HepG2 (cell line): ENCODE data around the gene PRKG1. TPM values are rescaled to one million over a fixed set of nuclear protein-coding genes. Genes with fewer than 3 reads are reported as not detected.

Experiments used
- ATAC-seq: fragments of 200-7000 bp; cut with Tn5 transposase; 3 replicates; pipeline ENCODE4 v1.9.1; 2020; ENCODE audit warnings: mild to moderate bottlenecking, moderate library complexity
- BruUV-seq: library from RNA; stranded (reverse); fragments of 400-500 nt; replicated peaks from 2 replicates; lab custom pipeline; 2021; lab: Mats Ljungman, UMichigan
- CTCF ChIA-PET: fragments of 300-600 bp; formaldehyde crosslinking; extraction: SDS; loops from one replicate; lab custom pipeline; 2021; ENCODE audit warnings: low total read pairs, inconsistent platforms, low intra/inter-chr PET ratio; lab: Yijun Ruan, JAX
- POLR2A ChIA-PET: fragments of 350-600 bp; sonication (Branson Sonifier 250); formaldehyde crosslinking; loops from one replicate; lab custom pipeline; 2020; ENCODE audit warnings: antibody characterized with exemption, inconsistent platforms; lab: Yijun Ruan, JAX
- DNase-seq: peaks from one replicate; pipeline ENCODE4 v3.0.0-alpha.2; 2015; ENCODE audit warnings: low spot score
- FAIRE-seq: peaks from 3 replicates; lab custom pipeline; 2011; peaks lifted over from hg19 to GRCh38; lab: Jason Lieb, UNC
- H2AFZ ChIP-seq: one replicate; pipeline ENCODE4 v1.6.1; 2011; ENCODE audit warnings: low read length, inconsistent platforms
- H3K27ac ChIP-seq: fragments of 300-600 bp; 3 replicates; pipeline ENCODE4 v1.8.0; 2011; ENCODE audit warnings: mixed run types, mild to moderate bottlenecking, mixed read lengths, low read length, inconsistent platforms; ENCODE audit not compliant: insufficient read depth; ENCODE audit errors: extremely low read length
- H3K27me3 ChIP-seq, 2 experiments: fragments of 200-600 bp in 1 of 2; 2 replicates in 1 of 2; 3 replicates in 1 of 2; pipeline versions ENCODE4 v1.6.0 to v1.8.0; 2011; ENCODE audit warnings: low read length in 2 of 2, mild to moderate bottlenecking in 2 of 2, moderate library complexity in 2 of 2, inconsistent platforms in 1 of 2; ENCODE audit not compliant: insufficient read depth in 2 of 2, control insufficient read depth in 1 of 2
- H3K36me3 ChIP-seq, 2 experiments: fragments of 200-600 bp in 1 of 2; replicated peaks in 1 of 2; 2 replicates in 1 of 2; 3 replicates in 1 of 2; pipeline versions ENCODE4 v1.5.1 to v1.8.0; 2011; ENCODE audit warnings: low read length in 2 of 2, inconsistent platforms in 1 of 2; ENCODE audit not compliant: insufficient read depth in 2 of 2, control insufficient read depth in 1 of 2
- H3K4me1 ChIP-seq: 2 replicates; pipeline ENCODE4 v1.5.1; 2012; ENCODE audit warnings: low read length, inconsistent platforms; ENCODE audit not compliant: insufficient read depth
- H3K4me2 ChIP-seq: 2 replicates; pipeline ENCODE4 v1.6.0; 2011; ENCODE audit warnings: low read depth, low read length, inconsistent platforms
- H3K4me3 ChIP-seq, 3 experiments: fragments of 200-600 bp in 1 of 3; sonication (generic), shearing (Covaris generic) in 1 of 3; replicated peaks in 1 of 3; 2 replicates each; pipeline ENCODE4 v1.5.1; 2011 to 2016; ENCODE audit warnings: low read length in 3 of 3, inconsistent platforms in 2 of 3, low read depth in 2 of 3, mild to moderate bottlenecking in 2 of 3, control low read depth in 1 of 3, mixed read lengths in 1 of 3; ENCODE audit not compliant: insufficient read depth in 1 of 3
- H3K79me2 ChIP-seq: one replicate; pipeline ENCODE4 v1.6.1; 2011; ENCODE audit warnings: low read length, inconsistent platforms; ENCODE audit not compliant: insufficient read depth
- H3K9ac ChIP-seq: 2 replicates; pipeline ENCODE4 v1.6.0; 2011; ENCODE audit warnings: mild to moderate bottlenecking, low read depth, low read length, inconsistent platforms; ENCODE audit not compliant: insufficient read depth
- H3K9me3 ChIP-seq: 2 replicates; pipeline ENCODE4 v1.5.1; 2012; ENCODE audit warnings: mild to moderate bottlenecking, low read length
- H4K20me1 ChIP-seq: 2 replicates; pipeline ENCODE4 v1.6.0; 2011; ENCODE audit warnings: inconsistent platforms, mild to moderate bottlenecking, low read length, moderate library complexity; ENCODE audit not compliant: insufficient read depth
- ZNF331 ChIP-seq: sonication (generic); formaldehyde crosslinking; IDR thresholded peaks from 2 replicates; pipeline ENCODE4 v1.4.0; 2020; ENCODE audit warnings: missing genetic modification reagents
- ZNF34 ChIP-seq: sonication (generic); formaldehyde crosslinking; IDR thresholded peaks from 2 replicates; pipeline ENCODE4 v1.4.0; 2020; ENCODE audit warnings: mild to moderate bottlenecking, missing genetic modification reagents, borderline replicate concordance
- ZNF431 ChIP-seq: sonication (generic); formaldehyde crosslinking; IDR thresholded peaks from 2 replicates; pipeline ENCODE4 v1.9.0; 2022; ENCODE audit warnings: missing genetic modification reagents, low read depth, mild to moderate bottlenecking, borderline replicate concordance
- ZSCAN9 ChIP-seq: IDR thresholded peaks from 2 replicates; pipeline ENCODE4 v1.6.1; 2016; ENCODE audit warnings: borderline replicate concordance
- WGBS: methylation state at CpG from one replicate; pipeline ENCODE4 v1.1.6; 2017; ENCODE audit warnings: low lambda C conversion rate; 5-methylcytosine and 5-hydroxymethylcytosine counted together
- in situ Hi-C: cut with HindIII; loops from 2 replicates; pipeline ENCODE4 v1.10.0; 2017; ENCODE audit warnings: low pct_unique_long_range_greater_than_20kb; ENCODE audit not compliant: extremely low pct_ligation_motif_present
- intact Hi-C: fragments of 100-400 bp; cut with micrococcal nuclease; formaldehyde crosslinking; loops from one replicate; pipeline ENCODE4 v1.10.0; 2022; ENCODE audit not compliant: unreplicated experiment
- polyA plus RNA-seq, 8 experiments: library from polyadenylated mRNA; depleted of rRNA in 3 of 8; stranded (reverse) in 7 of 8; unstranded in 1 of 8; fragments of >200 nt; fragmentation: Illumina TruSeq in 4 of 8; extraction: Trizol in 4 of 8; gene quantifications; 2 replicates each; pipeline versions ENCODE4 v1.2.1 to v1.2.3, GENCODE V29; 2011 to 2016; ENCODE audit warnings: low read depth in 4 of 8, missing spikeins in 1 of 8, mixed read lengths in 1 of 8; ENCODE audit not compliant: insufficient read depth in 1 of 8
- total RNA-seq, 5 experiments: library from RNA; depleted of rRNA; stranded (reverse); fragments of >200 nt; fragmentation: Illumina TruSeq; extraction: Trizol; gene quantifications; 2 replicates each; pipeline ENCODE4 v1.2.3, GENCODE V29; 2016; ENCODE audit warnings: low read depth in 1 of 5
- TF ChIP-seq, protein P1 (sequence below), 2 experiments: sonication (generic) in 1 of 2; formaldehyde crosslinking in 1 of 2; IDR thresholded peaks; 2 replicates each; pipeline versions ENCODE4 v1.6.1 to v1.9.0; 2014 to 2022; ENCODE audit warnings: antibody characterized with exemption in 1 of 2, borderline replicate concordance in 1 of 2, inconsistent platforms in 1 of 2, low read depth in 1 of 2, missing genetic modification reagents in 1 of 2
- TF ChIP-seq, protein P2 (sequence below): sonication (generic); formaldehyde crosslinking; IDR thresholded peaks from 2 replicates; pipeline ENCODE4 v1.4.0; 2020; ENCODE audit warnings: missing genetic modification reagents

PRKG1 gene
- total and polyA plus RNA-seq, 2 of the 13 experiments (the other 11 are each of a cell fraction or from before 2014, with no cell fraction given) = 0.01 TPM; not detected in 1

DNA sequence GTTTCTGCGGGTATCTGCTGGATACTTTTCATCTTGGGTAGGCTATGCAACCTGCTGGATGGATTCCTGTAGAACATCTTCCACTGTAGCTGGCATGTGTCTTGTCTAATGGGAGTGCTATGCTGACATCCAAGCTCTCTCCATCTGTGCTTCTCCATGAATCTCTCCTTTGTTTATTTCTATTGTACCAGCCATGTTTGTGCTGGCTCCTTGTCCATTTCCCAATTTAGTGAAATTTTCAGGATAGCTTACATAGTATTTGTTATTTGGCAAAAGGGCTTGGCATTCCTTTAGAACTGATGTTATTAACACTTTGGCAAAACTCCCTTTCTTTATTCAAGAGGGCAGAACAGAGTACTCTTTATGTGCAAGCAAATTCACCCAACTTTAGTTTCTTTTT is 427.1 kb downstream of the PRKG1 start:
- H3K9me3 ChIP-seq = no peaks in the 10 kb centered on the region
- TF ChIP-seq ZNF34 (no peak), ZSCAN9 (CRISPR knock-in tag) (no peak), ZNF331 (no peak), ZNF431 (CRISPR knock-in tag) (no peak)
- TF ChIP-seq, protein P1, sequence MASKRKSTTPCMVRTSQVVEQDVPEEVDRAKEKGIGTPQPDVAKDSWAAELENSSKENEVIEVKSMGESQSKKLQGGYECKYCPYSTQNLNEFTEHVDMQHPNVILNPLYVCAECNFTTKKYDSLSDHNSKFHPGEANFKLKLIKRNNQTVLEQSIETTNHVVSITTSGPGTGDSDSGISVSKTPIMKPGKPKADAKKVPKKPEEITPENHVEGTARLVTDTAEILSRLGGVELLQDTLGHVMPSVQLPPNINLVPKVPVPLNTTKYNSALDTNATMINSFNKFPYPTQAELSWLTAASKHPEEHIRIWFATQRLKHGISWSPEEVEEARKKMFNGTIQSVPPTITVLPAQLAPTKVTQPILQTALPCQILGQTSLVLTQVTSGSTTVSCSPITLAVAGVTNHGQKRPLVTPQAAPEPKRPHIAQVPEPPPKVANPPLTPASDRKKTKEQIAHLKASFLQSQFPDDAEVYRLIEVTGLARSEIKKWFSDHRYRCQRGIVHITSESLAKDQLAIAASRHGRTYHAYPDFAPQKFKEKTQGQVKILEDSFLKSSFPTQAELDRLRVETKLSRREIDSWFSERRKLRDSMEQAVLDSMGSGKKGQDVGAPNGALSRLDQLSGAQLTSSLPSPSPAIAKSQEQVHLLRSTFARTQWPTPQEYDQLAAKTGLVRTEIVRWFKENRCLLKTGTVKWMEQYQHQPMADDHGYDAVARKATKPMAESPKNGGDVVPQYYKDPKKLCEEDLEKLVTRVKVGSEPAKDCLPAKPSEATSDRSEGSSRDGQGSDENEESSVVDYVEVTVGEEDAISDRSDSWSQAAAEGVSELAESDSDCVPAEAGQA (IDR thresholded peaks at IDR 0.05; ENCODE audit: low read depth) = no peak
- TF ChIP-seq, protein P1 (CRISPR knock-in tag; IDR thresholded peaks at IDR 0.05; ENCODE audit: borderline replicate concordance) = no peak
- TF ChIP-seq, protein P2, sequence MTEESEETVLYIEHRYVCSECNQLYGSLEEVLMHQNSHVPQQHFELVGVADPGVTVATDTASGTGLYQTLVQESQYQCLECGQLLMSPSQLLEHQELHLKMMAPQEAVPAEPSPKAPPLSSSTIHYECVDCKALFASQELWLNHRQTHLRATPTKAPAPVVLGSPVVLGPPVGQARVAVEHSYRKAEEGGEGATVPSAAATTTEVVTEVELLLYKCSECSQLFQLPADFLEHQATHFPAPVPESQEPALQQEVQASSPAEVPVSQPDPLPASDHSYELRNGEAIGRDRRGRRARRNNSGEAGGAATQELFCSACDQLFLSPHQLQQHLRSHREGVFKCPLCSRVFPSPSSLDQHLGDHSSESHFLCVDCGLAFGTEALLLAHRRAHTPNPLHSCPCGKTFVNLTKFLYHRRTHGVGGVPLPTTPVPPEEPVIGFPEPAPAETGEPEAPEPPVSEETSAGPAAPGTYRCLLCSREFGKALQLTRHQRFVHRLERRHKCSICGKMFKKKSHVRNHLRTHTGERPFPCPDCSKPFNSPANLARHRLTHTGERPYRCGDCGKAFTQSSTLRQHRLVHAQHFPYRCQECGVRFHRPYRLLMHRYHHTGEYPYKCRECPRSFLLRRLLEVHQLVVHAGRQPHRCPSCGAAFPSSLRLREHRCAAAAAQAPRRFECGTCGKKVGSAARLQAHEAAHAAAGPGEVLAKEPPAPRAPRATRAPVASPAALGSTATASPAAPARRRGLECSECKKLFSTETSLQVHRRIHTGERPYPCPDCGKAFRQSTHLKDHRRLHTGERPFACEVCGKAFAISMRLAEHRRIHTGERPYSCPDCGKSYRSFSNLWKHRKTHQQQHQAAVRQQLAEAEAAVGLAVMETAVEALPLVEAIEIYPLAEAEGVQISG = no peak
- H4K20me1 ChIP-seq = no peaks in the 10 kb centered on the region
- no peaks in the 10 kb centered on the region for H3K79me2 ChIP-seq
- no peaks in the 10 kb centered on the region for H3K4me1 ChIP-seq
- no peak overlapping the region for H3K9ac ChIP-seq
- 6% methylated on average over 1 of the region's 1 CpG for WGBS
- no TSS peak for BruUV-seq
- no peak overlapping the region for H2AFZ ChIP-seq
- H3K36me3 ChIP-seq = no peaks in the 10 kb centered on the region
- intact Hi-C loops = no loop called here
- CTCF ChIA-PET = no interaction called here
- no peak for FAIRE-seq
- no peak for DNase-seq
- POLR2A ChIA-PET = no interaction called here
- H3K27me3 ChIP-seq = no peaks in the 10 kb centered on the region
- in situ Hi-C loops = no loop called here
- no peak overlapping the region for H3K27ac ChIP-seq
- no peak overlapping the region for H3K4me2 ChIP-seq
- ATAC-seq = no peak
- H3K4me3 ChIP-seq = no peak overlapping the region
